CD14-positive monocyte (primary cell): ENCODE results near the gene ATXN7L1. TPM values are rescaled to one million over a fixed set of nuclear protein-coding genes. Genes with fewer than 3 reads are reported as not detected.

Experiments
- DNase-seq, 3 donors: peaks; one replicate each; pipeline ENCODE4 v3.0.0-alpha.2; 2011 to 2022
- H2AFZ ChIP-seq: 2 replicates; pipeline ENCODE4 v1.6.0; 2012; ENCODE audit warnings: mild to moderate bottlenecking, low read depth, low read length, inconsistent platforms; ENCODE audit not compliant: insufficient read depth, poor library complexity, severe bottlenecking
- H3K27ac ChIP-seq, 2 donors: 1 replicate in 1 of 2; 2 replicates in 1 of 2; pipeline ENCODE4 v1.5.1; 2012 to 2013; ENCODE audit warnings: low read length in 2 of 2, control low read depth in 1 of 2, inconsistent platforms in 1 of 2, low read depth in 1 of 2, mild to moderate bottlenecking in 1 of 2
- H3K27me3 ChIP-seq, 2 donors: one replicate each; pipeline versions ENCODE4 v1.6.0 to v1.6.1; 2011 to 2013; ENCODE audit warnings: low read length in 2 of 2; ENCODE audit not compliant: control insufficient read depth in 2 of 2, insufficient read depth in 2 of 2
- H3K36me3 ChIP-seq, 2 donors: replicated peaks in 1 of 2; 1 replicate in 1 of 2; 2 replicates in 1 of 2; pipeline versions ENCODE4 v1.5.1 to v1.6.1; 2012 to 2013; ENCODE audit warnings: low read length in 2 of 2, control low read depth in 1 of 2, inconsistent platforms in 1 of 2, mild to moderate bottlenecking in 1 of 2; ENCODE audit not compliant: insufficient read depth in 2 of 2, control insufficient read depth in 1 of 2
- H3K4me1 ChIP-seq, 2 donors: 1 replicate in 1 of 2; 2 replicates in 1 of 2; pipeline versions ENCODE4 v1.5.1 to v1.6.1; 2012 to 2013; ENCODE audit warnings: low read length in 2 of 2, control low read depth in 1 of 2, inconsistent platforms in 1 of 2, mild to moderate bottlenecking in 1 of 2, moderate library complexity in 1 of 2; ENCODE audit not compliant: insufficient read depth in 2 of 2, control insufficient read depth in 1 of 2
- H3K4me2 ChIP-seq: replicated peaks from 2 replicates; pipeline ENCODE3; 2012; ENCODE audit warnings: low read length, moderate library complexity, mild to moderate bottlenecking; ENCODE audit not compliant: poor library complexity, severe bottlenecking; ENCODE audit errors: extremely low read depth
- H3K4me3 ChIP-seq, 3 experiments: fragments of 200-600 bp in 1 of 3; sonication (generic) in 1 of 3; replicated peaks in 1 of 3; 1 replicate in 2 of 3; 2 replicates in 1 of 3; pipeline ENCODE4 v1.5.1; 2011 to 2013; ENCODE audit warnings: low read length in 3 of 3, mild to moderate bottlenecking in 3 of 3, control low read depth in 2 of 3, low read depth in 2 of 3, inconsistent platforms in 1 of 3, moderate library complexity in 1 of 3
- H3K79me2 ChIP-seq: 2 replicates; pipeline ENCODE4 v1.6.0; 2012; ENCODE audit warnings: mild to moderate bottlenecking, control low read depth, inconsistent platforms, low read length, moderate library complexity; ENCODE audit not compliant: insufficient read depth
- H3K9ac ChIP-seq: 2 replicates; pipeline ENCODE4 v1.6.0; 2017; ENCODE audit warnings: low read length, mild to moderate bottlenecking; ENCODE audit not compliant: insufficient read depth, poor library complexity, severe bottlenecking
- H3K9me3 ChIP-seq, 2 donors: replicated peaks in 1 of 2; 1 replicate in 1 of 2; 2 replicates in 1 of 2; pipeline versions ENCODE4 v1.5.1 to v1.6.1; 2012 to 2013; ENCODE audit warnings: low read length in 2 of 2, control low read depth in 1 of 2; ENCODE audit not compliant: control insufficient read depth in 1 of 2, insufficient read depth in 1 of 2
- H4K20me1 ChIP-seq: 2 replicates; pipeline ENCODE4 v1.6.0; 2012; ENCODE audit warnings: mild to moderate bottlenecking, low read length, control low read depth, moderate library complexity; ENCODE audit not compliant: insufficient read depth
- H3K27ac Mint-ChIP-seq, 7 donors: one replicate each; pipeline ENCODE4 v1.8.0; 2020; ENCODE audit warnings: mild to moderate bottlenecking in 7 of 7, mixed read lengths in 7 of 7, moderate library complexity in 6 of 7, inconsistent platforms in 2 of 7
- H3K27me3 Mint-ChIP-seq, 3 donors: one replicate each; pipeline ENCODE4 v1.8.0; 2021 to 2022; ENCODE audit warnings: low read depth in 3 of 3, mild to moderate bottlenecking in 3 of 3, mixed read lengths in 3 of 3, moderate library complexity in 3 of 3, inconsistent platforms in 1 of 3
- H3K36me3 Mint-ChIP-seq, 2 donors: one replicate each; pipeline ENCODE4 v1.8.0; 2020; ENCODE audit warnings: mixed read lengths in 2 of 2, inconsistent platforms in 1 of 2, mild to moderate bottlenecking in 1 of 2
- H3K4me1 Mint-ChIP-seq: one replicate; pipeline ENCODE4 v1.8.0; 2020; ENCODE audit warnings: mild to moderate bottlenecking, mixed read lengths
- H3K4me3 Mint-ChIP-seq, 2 donors: one replicate each; pipeline ENCODE4 v1.8.0; 2020; ENCODE audit warnings: mild to moderate bottlenecking in 2 of 2, mixed read lengths in 2 of 2, moderate library complexity in 1 of 2
- H3K9me3 Mint-ChIP-seq, 7 donors: one replicate each; pipeline ENCODE4 v1.8.0; 2020 to 2022; ENCODE audit warnings: mixed read lengths in 7 of 7, mild to moderate bottlenecking in 6 of 7, moderate library complexity in 6 of 7, inconsistent platforms in 2 of 7
- CTCF ChIP-seq: fragments of 200-600 bp; IDR thresholded peaks from one replicate; pipeline ENCODE4 v1.8.0; 2022; ENCODE audit warnings: antibody characterized with exemption, mild to moderate bottlenecking
- WGBS: methylation state at CpG from one replicate; pipeline ENCODE4 v1.1.5; 2013; ENCODE audit warnings: missing lambda C conversion rate; ENCODE audit not compliant: insufficient coverage; 5-methylcytosine and 5-hydroxymethylcytosine counted together
- intact Hi-C, 2 donors: fragments of 100-400 bp; cut with micrococcal nuclease; formaldehyde crosslinking; loops; one replicate each; pipeline versions ENCODE4 v1.15.0 to v1.15.1; 2023
- polyA plus RNA-seq, 3 donors: library from polyadenylated mRNA; depleted of rRNA in 1 of 3; unstranded in 2 of 3; stranded (reverse) in 1 of 3; fragments of 300-500 nt in 2 of 3; fragments of >200 nt in 1 of 3; fragmentation: Illumina TruSeq in 2 of 3; gene quantifications; 1 replicate in 2 of 3; 2 replicates in 1 of 3; pipeline ENCODE4 v1.2.3, GENCODE V29; 2012 to 2021

The ATXN7L1 gene
- polyA plus RNA-seq, 3 donors = 4.5 to 12.2 (median 11.2) TPM

- no peaks in the 10 kb centered on the region for H3K9me3 Mint-ChIP-seq
- H3K9ac ChIP-seq = no peak overlapping the region
- no peaks in the 10 kb centered on the region for H3K36me3 ChIP-seq
- H3K4me2 ChIP-seq = no peak overlapping the region
- no peak for TF ChIP-seq CTCF
- no peaks in the 10 kb centered on the region for H4K20me1 ChIP-seq
- no peak for DNase-seq
- H3K4me1 ChIP-seq = no peaks in the 10 kb centered on the region
- intact Hi-C loops = no loop called here
- H3K27ac ChIP-seq = no peak overlapping the region
- WGBS = 91% methylated on average over 2 of the region's 4 CpGs
- peaks cover 2% of the 10 kb centered on the region for H3K4me1 Mint-ChIP-seq
- no peaks in the 10 kb centered on the region for H3K9me3 ChIP-seq
- H2AFZ ChIP-seq = no peak overlapping the region
- H3K4me3 Mint-ChIP-seq = no peak overlapping the region
- no peaks in the 10 kb centered on the region for H3K36me3 Mint-ChIP-seq
- H3K4me3 ChIP-seq = no peak overlapping the region
- H3K79me2 ChIP-seq = no peaks in the 10 kb centered on the region
- no peaks in the 10 kb centered on the region for H3K27me3 ChIP-seq
- peaks cover 4 to 12% (median 6%) of the 10 kb centered on the region in 3 donors for H3K27me3 Mint-ChIP-seq
- H3K27ac Mint-ChIP-seq = no peak overlapping the region
Measured at GRCh38 chr7:105596866-105597265, 279.5 kb downstream of the ATXN7L1 start.

GRCh38 chr7:105594034-105594433 is 282.4 kb downstream of the ATXN7L1 start:
- Mint-ChIP-seq H3K27ac (no peak overlapping the region), H3K4me3 (no peak overlapping the region)
- H3K79me2 ChIP-seq = no peaks in the 10 kb centered on the region

More at GRCh38 chr7:105594034-105594433, 282.4 kb downstream of the ATXN7L1 start:
- Histone ChIP-seq H3K36me3 (no peaks in the 10 kb centered on the region), H3K9me3 (no peaks in the 10 kb centered on the region), H2AFZ (no peak overlapping the region), H3K27me3 (no peaks in the 10 kb centered on the region), H3K9ac (no peak overlapping the region), H3K4me3 (no peak overlapping the region), H3K4me2 (no peak overlapping the region), H4K20me1 (no peaks in the 10 kb centered on the region), H3K27ac (no peak overlapping the region), H3K4me1 (no peaks in the 10 kb centered on the region)
- no peak for DNase-seq
- peaks cover 4 to 8% (median 4%) of the 10 kb centered on the region in 3 donors for H3K27me3 Mint-ChIP-seq
- no peak for TF ChIP-seq CTCF
- peaks cover 6% of the 10 kb centered on the region for H3K4me1 Mint-ChIP-seq
- H3K9me3 Mint-ChIP-seq = no peaks in the 10 kb centered on the region
- H3K36me3 Mint-ChIP-seq = no peaks in the 10 kb centered on the region
- intact Hi-C loops = no loop called here
- no CpG with 5 or more reads among the region's 3 CpGs for WGBS
